Retinal pigment epithelial cell (primary cell): ENCODE data around the gene OGFRL1.

Experiments
- DNase-seq: peaks from one replicate; pipeline ENCODE4 v3.0.0-alpha.2; 2010; ENCODE audit warnings: low read depth
- H3K4me3 ChIP-seq: 2 replicates; pipeline ENCODE4 v1.5.1; 2011; ENCODE audit warnings: mild to moderate bottlenecking, low read length, control low read depth, moderate library complexity
- TF ChIP-seq, protein P1 (sequence below): conservative IDR thresholded peaks from 2 replicates; pipeline ENCODE4 v1.5.1; 2011; ENCODE audit warnings: low read depth, low read length, control low read depth, inconsistent platforms

OGFRL1 gene

DNA sequence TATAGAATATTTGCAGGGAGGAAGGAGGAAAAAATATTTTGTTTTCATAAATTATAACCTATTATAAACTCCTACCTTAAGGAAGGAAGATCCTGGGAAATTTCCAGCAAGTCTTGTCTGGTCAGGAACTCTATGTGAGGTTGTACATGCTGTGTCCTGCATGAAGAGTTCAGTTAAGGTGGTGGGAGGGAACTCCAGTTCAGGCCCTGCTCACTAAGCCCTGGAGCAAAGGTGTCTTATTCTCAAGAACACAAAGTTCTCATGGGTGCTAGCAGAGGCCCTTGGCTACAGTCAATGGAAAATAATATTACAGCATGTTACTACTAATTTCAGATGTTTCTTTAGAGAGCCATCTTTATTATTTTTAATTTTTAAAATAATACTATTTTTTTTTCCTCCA is 3.8 kb upstream of the OGFRL1 start:
- H3K4me3 ChIP-seq, result no peak overlapping the region
- TF ChIP-seq, protein P1, sequence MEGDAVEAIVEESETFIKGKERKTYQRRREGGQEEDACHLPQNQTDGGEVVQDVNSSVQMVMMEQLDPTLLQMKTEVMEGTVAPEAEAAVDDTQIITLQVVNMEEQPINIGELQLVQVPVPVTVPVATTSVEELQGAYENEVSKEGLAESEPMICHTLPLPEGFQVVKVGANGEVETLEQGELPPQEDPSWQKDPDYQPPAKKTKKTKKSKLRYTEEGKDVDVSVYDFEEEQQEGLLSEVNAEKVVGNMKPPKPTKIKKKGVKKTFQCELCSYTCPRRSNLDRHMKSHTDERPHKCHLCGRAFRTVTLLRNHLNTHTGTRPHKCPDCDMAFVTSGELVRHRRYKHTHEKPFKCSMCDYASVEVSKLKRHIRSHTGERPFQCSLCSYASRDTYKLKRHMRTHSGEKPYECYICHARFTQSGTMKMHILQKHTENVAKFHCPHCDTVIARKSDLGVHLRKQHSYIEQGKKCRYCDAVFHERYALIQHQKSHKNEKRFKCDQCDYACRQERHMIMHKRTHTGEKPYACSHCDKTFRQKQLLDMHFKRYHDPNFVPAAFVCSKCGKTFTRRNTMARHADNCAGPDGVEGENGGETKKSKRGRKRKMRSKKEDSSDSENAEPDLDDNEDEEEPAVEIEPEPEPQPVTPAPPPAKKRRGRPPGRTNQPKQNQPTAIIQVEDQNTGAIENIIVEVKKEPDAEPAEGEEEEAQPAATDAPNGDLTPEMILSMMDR, result no peak
- DNase-seq, result no peak

DNA sequence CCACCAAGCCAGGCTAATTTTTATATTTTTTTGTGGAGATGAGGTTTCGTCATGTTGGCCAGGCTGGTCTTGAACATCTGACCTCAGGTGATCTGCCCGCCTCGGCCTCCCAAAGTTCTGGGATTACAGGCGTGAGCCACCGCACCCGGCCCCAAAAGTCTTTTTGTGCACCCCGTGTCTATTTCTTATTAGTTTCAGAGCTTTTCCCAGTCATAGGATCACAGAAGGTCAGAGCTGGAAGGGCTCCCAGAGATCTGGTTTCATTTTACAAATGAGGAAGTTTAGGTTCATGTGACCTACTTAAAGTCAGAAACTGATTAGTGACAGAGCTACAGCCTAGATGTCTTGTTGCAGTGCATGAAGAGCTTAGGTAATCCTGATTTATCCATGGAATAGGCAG is 1.6 kb upstream of the OGFRL1 start:
- TF ChIP-seq, protein P1, result no peak
- H3K4me3 ChIP-seq, result no peak overlapping the region
- no peak for DNase-seq

DNA sequence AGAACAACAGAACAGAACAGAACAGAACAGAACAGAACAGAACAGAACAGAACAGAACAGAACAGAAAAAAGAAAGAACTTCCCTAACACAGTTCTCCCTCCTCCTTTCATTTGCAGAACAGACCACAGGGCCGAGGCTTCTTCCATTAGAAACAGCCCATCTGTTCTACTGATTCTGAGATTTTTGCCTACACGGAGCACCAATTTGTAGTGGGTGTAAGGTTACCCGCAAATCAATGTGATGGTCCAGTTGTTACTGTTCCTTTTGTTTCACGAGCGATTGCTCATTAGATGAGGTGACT is 734 bp upstream of the OGFRL1 start:
- no peak for DNase-seq
- TF ChIP-seq, protein P1, result no peak
- H3K4me3 ChIP-seq, result peak overlapping the region; percentile 62

DNA sequence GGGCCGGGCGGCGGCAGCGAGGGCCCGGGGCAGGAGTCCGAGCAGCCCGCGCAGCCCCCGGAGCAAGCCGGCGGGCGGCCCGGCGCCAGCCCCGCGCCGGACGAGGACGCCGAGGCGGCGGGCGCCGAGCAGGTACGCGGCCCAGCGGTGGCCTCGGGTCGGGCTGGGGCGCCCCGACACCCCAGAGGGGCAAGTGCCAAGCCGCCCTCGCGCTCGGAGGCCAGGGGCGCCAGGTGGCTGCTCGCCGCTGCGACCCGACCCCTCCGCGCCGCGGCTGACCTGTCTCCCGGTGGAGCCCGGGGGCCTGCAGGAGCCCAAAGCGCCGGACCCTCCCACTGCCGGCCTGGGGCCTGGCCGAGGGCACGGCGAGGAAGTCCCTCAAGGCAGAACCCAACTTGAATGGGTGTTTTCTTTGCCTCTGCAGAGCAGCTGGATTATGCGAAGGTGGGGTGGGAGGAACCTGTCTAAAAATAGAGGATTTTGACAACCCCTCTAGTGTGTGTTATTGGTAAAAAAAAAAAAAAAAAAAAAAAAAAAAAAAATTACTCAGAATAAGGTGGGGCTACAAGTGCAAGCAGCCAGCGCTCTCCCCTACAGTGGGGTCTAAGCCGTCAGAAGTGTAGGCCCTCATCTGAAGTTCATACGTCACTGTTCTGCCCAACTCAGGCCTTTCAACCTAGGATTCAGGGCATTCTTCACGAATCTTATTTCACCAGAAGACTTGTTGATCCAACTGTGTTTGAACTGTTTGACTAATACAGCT is 609 bp downstream of the OGFRL1 start:
- peak overlapping the region; percentile 58 for H3K4me3 ChIP-seq
- TF ChIP-seq, protein P1, result no peak
- no peak for DNase-seq

DNA sequence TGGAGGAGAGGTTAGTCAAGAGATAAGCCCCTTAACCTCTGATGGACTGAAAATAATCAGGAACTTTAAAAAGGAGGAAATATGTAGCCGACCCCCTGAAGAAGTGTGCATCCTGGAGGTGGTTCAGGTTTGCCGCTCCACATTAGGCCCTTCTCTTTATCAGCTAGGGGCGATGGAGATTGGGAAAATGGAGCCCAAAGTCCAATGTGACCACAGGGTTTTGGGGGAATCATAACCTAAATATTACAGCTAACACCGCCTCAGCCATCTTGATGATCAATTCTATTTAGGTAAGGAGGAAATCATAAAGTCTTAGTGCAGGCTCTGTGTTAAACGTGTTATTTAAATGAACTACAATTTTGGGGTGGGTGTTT is 1.2 kb downstream of the OGFRL1 start:
- TF ChIP-seq, protein P1, result no peak
- H3K4me3 ChIP-seq, result peak overlapping the region; percentile 58
- no peak for DNase-seq

DNA sequence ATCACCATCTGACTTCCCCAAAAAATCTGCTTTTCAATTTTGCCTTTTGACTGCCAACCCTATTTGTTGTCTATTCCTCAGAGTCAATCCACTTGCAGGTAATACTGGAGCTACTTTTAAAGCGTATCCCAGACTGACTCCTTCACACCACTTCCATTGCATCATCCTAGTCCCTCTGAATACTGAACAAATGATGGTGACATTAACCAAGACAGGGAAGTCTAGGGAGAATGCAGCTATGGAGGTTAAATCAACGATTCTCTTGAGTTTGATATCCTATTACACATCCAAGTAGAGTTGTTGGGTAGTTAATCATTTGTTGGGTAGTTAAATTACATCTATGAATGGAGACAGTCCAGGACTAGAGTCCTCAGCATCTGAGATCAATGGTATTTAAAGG is 2.0 kb downstream of the OGFRL1 start:
- TF ChIP-seq, protein P1, result no peak
- DNase-seq, result no peak
- peak overlapping the region; percentile 58 for H3K4me3 ChIP-seq

DNA sequence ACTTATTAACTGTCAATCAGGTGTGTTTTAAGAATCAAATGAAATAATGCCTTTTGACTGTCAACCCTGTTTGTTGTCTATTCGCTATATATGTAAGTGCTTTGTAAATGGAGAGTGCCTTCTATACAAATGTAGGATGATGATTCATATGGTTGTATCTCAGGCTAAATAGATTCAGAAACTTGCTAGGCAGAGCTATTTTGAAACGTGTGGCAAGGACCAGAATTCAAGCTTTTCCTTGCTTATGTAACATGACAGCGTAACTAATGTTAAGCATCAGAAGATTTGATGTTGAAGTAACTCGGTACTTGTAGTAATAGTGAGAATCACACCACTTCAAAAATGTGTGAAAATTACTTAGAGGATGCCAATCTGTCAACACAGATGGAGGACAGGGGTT is 3.4 kb downstream of the OGFRL1 start:
- H3K4me3 ChIP-seq, result peak overlapping the region; percentile 58
- TF ChIP-seq, protein P1, result no peak
- DNase-seq, result no peak
